ENCODE data around the gene FAM81A.
"Not testable (repeated sequence)": the region's sequence is repeated elsewhere in the genome, so short reads cannot be mapped to it uniquely, and the experiment has no call there.

DNA sequence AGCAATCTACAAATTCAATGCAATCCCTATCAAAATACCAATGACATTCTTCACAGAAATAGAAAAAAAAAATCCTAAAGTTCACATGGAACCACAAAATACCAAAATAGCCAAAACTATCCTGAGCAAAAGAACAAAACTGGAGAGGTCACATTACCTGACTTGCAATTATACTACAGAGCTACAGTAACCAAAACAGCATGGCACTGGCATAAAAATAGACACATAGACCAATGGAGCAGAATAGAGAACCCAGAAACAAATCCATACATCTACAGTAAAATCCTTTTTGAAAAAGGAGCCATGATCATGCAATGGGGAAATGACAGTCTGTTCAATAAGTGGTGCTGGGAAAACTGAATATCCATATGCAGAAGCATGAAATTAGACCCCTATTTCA is 51.5 kb downstream of the FAM81A start:
- TF ChIP-seq, protein P1, sequence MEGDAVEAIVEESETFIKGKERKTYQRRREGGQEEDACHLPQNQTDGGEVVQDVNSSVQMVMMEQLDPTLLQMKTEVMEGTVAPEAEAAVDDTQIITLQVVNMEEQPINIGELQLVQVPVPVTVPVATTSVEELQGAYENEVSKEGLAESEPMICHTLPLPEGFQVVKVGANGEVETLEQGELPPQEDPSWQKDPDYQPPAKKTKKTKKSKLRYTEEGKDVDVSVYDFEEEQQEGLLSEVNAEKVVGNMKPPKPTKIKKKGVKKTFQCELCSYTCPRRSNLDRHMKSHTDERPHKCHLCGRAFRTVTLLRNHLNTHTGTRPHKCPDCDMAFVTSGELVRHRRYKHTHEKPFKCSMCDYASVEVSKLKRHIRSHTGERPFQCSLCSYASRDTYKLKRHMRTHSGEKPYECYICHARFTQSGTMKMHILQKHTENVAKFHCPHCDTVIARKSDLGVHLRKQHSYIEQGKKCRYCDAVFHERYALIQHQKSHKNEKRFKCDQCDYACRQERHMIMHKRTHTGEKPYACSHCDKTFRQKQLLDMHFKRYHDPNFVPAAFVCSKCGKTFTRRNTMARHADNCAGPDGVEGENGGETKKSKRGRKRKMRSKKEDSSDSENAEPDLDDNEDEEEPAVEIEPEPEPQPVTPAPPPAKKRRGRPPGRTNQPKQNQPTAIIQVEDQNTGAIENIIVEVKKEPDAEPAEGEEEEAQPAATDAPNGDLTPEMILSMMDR (conservative IDR thresholded peaks at IDR 0.05), result not testable (repeated sequence)
- not testable (repeated sequence) for TF ChIP-seq ZFX (IDR thresholded peaks at IDR 0.05)
